ENCODE measurements around the gene TIMP2. TPM values are rescaled to one million over a fixed set of nuclear protein-coding genes. Genes with fewer than 3 reads are reported as not detected.

Gene TIMP2
- total and polyA plus RNA-seq, 2 of the 8 experiments (the other 6 are each of a cell fraction or from before 2014, with no cell fraction given), result 18.2 to 43.3 TPM

DNA sequence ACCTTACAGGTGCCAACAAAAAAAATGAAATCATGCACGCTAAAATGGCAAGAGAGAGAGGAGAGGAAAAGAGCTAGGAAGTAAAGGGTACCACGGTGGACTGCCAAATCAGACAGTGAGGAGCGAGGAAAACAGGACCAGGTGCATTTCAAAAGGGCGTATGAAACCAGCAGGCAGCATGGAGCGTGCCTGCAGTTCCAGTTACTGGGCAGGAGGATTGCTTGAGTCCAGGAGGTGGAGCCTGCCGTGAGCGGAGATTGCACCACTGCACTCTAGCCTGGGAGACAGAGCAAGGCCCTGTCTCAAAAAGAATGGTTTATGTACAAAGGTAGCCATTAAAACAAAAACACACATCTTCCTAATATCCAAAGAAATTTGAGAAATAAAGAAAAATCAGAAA is 100.9 kb downstream of the TIMP2 start:
- Histone ChIP-seq H3K23me2 (ENCODE audit: low read depth, low read length) (no peaks in the 10 kb centered on the region), H4K20me1 (replicated peaks in 1 of 2; ENCODE audit: control insufficient read depth in 1 of 2, insufficient read depth in 2 of 2, low read length in 2 of 2) (peaks cover 6 to 14% of the 10 kb centered on the region in 2 experiments), H2BK5ac (ENCODE audit: low read depth, low read length) (no peak overlapping the region), H2BK15ac (ENCODE audit: low read length) (no peak overlapping the region), H3K23ac (ENCODE audit: insufficient read length) (no peak overlapping the region), H3K36me3 (ENCODE audit: control insufficient read depth in 2 of 4, insufficient read depth in 4 of 4, low read length in 3 of 4) (peaks cover 39 to 76% (median 75%) of the 10 kb centered on the region in 4 experiments), H3K79me2 (ENCODE audit: control insufficient read depth in 1 of 2, insufficient read depth in 2 of 2, low read length in 2 of 2) (peaks cover 0 to 9% of the 10 kb centered on the region in 2 experiments; a peak in 1 of 4 replicates), H3K27ac (ENCODE audit: low read depth, low read length) (no peak overlapping the region), H2BK120ac (replicated peaks; ENCODE audit: low read depth, low read length) (no peak overlapping the region), H3K9me3 (ENCODE audit: insufficient read depth in 2 of 2, low read depth in 1 of 2, low read length in 1 of 2) (no peaks in the 10 kb centered on the region), H3K4me2 (ENCODE audit: insufficient read depth in 1 of 2, low read depth in 2 of 2, low read length in 2 of 2) (no peak overlapping the region), H3K4me1 (replicated peaks in 1 of 4; ENCODE audit: control insufficient read depth in 3 of 4, insufficient read depth in 4 of 4, low read length in 3 of 4) (no peaks in the 10 kb centered on the region), H3K9ac (replicated peaks in 1 of 4; ENCODE audit: extremely low read depth in 1 of 4, low read depth in 3 of 4, low read length in 3 of 4) (no peak overlapping the region), H3K27me3 (replicated peaks in 1 of 4; ENCODE audit: control insufficient read depth in 3 of 4, extremely low read depth in 1 of 4, insufficient read depth in 3 of 4, low read length in 3 of 4) (no peaks in the 10 kb centered on the region), H2BK20ac (ENCODE audit: low read length) (no peak overlapping the region), H3K4ac (replicated peaks; ENCODE audit: insufficient read length, low read depth, low read length) (no peak overlapping the region), H3K18ac (ENCODE audit: extremely low read depth, low read length) (no peak overlapping the region), H3K14ac (ENCODE audit: insufficient read length) (no peak overlapping the region), H4K8ac (ENCODE audit: extremely low read depth, insufficient read depth, low read length) (no peak overlapping the region), H4K5ac (ENCODE audit: insufficient read length, low read depth, low read length) (no peak overlapping the region), H2AK5ac (ENCODE audit: low read depth, low read length) (no peak overlapping the region), H4K91ac (replicated peaks; ENCODE audit: insufficient read length, low read length) (no peak overlapping the region), H2BK12ac (ENCODE audit: low read depth, low read length) (no peak overlapping the region), H3K56ac (replicated peaks; ENCODE audit: insufficient read length, low read depth, low read length) (no peak overlapping the region), H3K79me1 (ENCODE audit: low read depth, low read length) (peaks cover 7% of the 10 kb centered on the region), H3K4me3 (ENCODE audit: extremely low read depth in 1 of 4, insufficient read depth in 2 of 4, low read depth in 3 of 4, low read length in 4 of 4) (no peak overlapping the region), H2AFZ (ENCODE audit: low read length) (no peak overlapping the region)
- no peak for DNase-seq (ENCODE audit: low read depth in 1 of 2, low spot score in 2 of 2)
- ChIA-PET CTCF (ENCODE audit: partially characterized antibody) (interaction anchor here (1.8 to 2.2 kb wide), 2 partner anchors 8 to 11 kb away, joined by 4 to 14 read pairs; no protein-coding TSS in a partner anchor), POLR2A (ENCODE audit: partially characterized antibody) (no interaction called here)
- no peak for FAIRE-seq
- WGBS, 2 experiments (ENCODE audit: extremely low coverage in 1 of 2, insufficient coverage in 1 of 2, insufficient read length in 1 of 2, insufficient replicate concordance in 2 of 2, low coverage in 1 of 2, low lambda C conversion rate in 2 of 2, missing lambda C conversion rate in 1 of 2), result 96% methylated on average over 7 of the region's 7 CpGs; no CpG with 5 or more reads in 1 of the 2 experiments
- TF ChIP-seq SRF (IDR thresholded peaks at IDR 0.05; ENCODE audit: low read depth, low read length) (no peak), SIX5 (IDR thresholded peaks at IDR 0.05; ENCODE audit: low read depth, low read length) (no peak), CTBP2 (IDR thresholded peaks at IDR 0.05; ENCODE audit: borderline replicate concordance, insufficient read depth, insufficient read length, low read length) (no peak), E2F6 (IDR thresholded peaks at IDR 0.05) (no peak), HDAC6 (IDR thresholded peaks at IDR 0.05; ENCODE audit: low read depth, low read length) (no peak), CREB1 (IDR thresholded peaks at IDR 0.05) (no peak), NANOG (IDR thresholded peaks at IDR 0.05; ENCODE audit: insufficient read depth, low read depth, low read length, poor library complexity, severe bottlenecking) (no peak), TAF7 (optimal IDR thresholded peaks at IDR 0.05; ENCODE audit: borderline replicate concordance, low read depth, low read length) (no peak), SIN3A (conservative IDR thresholded peaks at IDR 0.05 in 1 of 2, IDR thresholded peaks at IDR 0.05 in 1 of 2; ENCODE audit: low read depth in 1 of 2, low read length in 2 of 2) (no peak), USF2 (IDR thresholded peaks at IDR 0.05; ENCODE audit: low read length) (no peak), SAP30 (IDR thresholded peaks at IDR 0.05; ENCODE audit: insufficient read depth, insufficient replicate concordance, low read length) (no peak), MAFK (IDR thresholded peaks at IDR 0.05; ENCODE audit: low read depth, low read length) (no peak)

All from H1 (cell line).